IPS-NIHi11 (cell line): ENCODE measurements around the gene KCNH2.
A peak's percentile ranks its signal among the peaks of the same experiment; 100 is the strongest.
"Not testable (repeated sequence)": the region's sequence is repeated elsewhere in the genome, so short reads cannot be mapped to it uniquely, and the experiment has no call there.

ENCODE experiments used
- DNase-seq: peaks from one replicate; pipeline ENCODE4 v3.0.0; 2012; ENCODE audit warnings: mixed read lengths, low spot score

Gene KCNH2

DNA sequence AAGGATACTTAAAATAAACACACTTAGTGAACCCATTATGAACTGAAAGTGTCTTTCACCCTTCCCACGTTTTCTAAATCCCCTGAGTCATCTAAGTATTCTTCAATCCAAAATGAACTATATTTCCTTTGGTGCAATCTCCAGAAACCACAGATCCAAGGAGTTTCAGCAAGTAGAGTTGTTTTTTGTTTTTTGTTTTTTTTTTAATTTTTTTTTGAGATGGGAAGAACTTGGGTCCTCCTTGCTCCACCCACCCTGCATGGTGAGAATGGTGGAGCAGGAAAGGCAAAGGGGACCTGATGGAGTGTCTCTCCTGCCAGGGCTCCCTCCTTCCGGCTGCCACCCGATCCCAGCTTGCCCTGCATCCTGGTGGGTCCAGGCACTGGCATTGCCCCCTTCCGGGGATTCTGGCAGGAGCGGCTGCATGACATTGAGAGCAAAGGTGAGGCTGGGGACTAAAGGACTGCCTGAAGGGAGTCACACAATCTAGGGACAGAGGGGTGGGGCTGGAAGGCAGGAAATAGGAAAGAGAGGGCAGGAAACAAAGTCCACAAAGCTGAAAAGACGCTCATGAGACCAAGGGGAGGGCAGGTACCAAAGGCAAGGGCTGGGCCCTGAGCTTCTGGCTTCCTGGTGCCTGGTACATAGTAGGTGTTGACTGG lies 34.0 kb upstream of the KCNH2 start:
- DNase-seq = no peak

GRCh38 chr7:151011616-151012015 lies 33.5 kb upstream of the KCNH2 start:
- not testable (repeated sequence) for DNase-seq

DNA sequence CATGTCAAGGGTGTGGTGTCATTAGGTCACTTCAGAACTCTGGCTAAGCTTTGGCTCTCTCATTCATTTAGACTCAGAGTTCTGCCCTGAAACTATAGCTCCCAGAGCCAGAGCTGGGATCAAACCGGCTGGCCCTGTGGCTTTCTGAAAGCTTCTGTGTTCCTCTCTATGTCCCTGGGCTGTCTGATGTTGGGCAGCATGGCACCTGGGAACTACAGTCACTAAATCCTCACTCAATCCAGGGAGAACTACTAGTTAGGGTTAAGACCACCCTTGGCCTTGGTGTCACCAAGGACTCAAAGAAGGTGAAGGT lies 32.9 kb upstream of the KCNH2 start:
- DNase-seq = no peak

DNA sequence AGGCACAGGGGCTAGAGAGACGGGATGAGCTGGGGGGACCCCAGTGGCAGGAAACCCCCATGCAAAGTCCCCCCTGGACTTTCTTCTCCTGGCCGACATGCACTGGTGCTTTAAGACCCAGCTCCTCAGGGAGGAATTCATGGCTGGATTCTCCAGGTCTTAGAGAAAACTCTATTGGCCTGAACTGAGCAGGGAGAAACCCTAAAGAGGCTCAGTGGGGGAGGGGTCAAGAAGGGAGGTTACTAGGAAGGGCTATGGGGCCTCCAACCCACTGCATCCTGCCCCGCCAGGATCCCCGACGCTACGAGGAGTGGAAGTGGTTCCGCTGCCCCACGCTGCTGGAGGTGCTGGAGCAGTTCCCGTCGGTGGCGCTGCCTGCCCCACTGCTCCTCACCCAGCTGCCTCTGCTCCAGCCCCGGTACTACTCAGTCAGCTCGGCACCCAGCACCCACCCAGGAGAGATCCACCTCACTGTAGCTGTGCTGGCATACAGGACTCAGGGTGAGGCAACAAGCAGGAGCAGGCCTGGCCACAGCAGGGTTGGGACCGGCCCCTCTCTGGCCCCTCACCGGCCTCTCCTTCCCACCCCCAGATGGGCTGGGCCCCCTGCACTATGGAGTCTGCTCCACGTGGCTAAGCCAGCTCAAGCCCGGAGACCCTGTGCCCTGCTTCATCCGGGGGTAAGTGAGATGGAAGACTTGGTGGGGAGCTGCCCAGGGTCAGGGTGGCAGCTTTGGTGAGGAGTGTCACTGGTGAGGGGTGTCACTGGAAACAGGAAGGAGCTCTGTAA lies 32.4 kb upstream of the KCNH2 start:
- DNase-seq = no peak

DNA sequence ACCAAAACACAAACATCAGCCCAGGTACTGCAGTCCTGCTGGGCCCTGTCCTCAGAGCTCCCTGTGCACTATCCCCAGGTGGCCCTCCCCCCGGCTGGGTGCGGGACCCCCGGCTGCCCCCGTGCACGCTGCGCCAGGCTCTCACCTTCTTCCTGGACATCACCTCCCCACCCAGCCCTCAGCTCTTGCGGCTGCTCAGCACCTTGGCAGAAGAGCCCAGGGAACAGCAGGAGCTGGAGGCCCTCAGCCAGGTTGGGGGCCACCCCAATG lies 31.9 kb upstream of the KCNH2 start:
- DNase-seq = no peak

GRCh38 chr7:151009327-151010036 lies 31.4 kb upstream of the KCNH2 start:
- peak; percentile 47 for DNase-seq

- peak; percentile 87 for DNase-seq
Observed at GRCh38 chr7:151008511-151009323, 30.6 kb upstream of the KCNH2 start.

GRCh38 chr7:151008143-151008510 lies 30.0 kb upstream of the KCNH2 start:
- DNase-seq = no peak

DNA sequence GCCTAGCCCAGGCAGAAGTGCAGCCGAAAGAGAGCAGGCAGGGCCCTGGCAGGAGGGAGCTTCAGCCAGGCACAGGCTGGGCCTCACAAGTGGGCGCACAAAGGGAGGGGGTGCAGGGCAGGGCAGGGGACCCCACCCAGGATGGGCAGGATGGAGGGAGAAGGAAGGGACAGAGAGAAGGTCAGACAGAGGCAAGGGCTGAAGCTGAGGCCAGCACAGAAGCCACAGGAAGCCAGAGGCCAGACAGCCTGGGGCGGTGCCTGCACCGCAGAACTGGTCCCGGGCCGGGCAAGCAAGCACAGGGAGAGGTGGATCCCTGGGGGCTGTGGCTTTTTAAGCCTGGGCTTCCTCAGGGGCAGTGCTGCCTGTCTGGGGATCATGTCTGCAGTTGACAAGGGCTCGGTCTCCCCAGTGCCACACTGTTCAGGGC lies 29.4 kb upstream of the KCNH2 start:
- DNase-seq = no peak

DNA sequence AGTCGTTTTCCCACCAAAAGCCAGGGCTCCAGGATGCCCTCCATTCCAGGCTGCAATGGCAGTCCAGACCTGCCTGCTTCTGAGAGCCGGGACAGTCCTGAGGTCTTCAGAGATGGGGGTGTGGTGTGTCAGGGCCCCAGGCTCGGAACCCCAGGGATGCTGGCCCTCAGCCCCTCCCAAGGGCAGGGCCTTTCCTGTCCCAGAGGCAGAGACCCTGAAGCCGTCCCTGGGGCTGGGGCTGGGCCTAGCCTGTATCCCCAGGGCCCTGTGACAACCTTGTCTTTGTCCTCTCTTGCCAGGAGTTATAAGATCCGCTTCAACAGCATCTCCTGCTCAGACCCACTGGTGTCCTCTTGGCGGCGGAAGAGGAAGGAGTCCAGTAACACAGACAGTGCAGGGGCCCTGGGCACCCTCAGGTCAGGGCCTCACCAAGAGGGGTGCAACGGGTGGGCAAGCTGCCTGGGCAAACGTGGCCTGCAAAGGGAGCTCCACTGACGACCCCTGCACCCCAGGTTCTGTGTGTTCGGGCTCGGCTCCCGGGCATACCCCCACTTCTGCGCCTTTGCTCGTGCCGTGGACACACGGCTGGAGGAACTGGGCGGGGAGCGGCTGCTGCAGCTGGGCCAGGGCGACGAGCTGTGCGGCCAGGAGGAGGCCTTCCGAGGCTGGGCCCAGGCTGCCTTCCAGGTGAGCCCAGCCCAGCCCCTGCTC lies 28.6 kb upstream of the KCNH2 start:
- no peak for DNase-seq

- no peak for DNase-seq
Observed at GRCh38 chr7:151005566-151005965, 27.4 kb upstream of the KCNH2 start.

GRCh38 chr7:151003572-151003971 lies 25.5 kb upstream of the KCNH2 start:
- no peak for DNase-seq

GRCh38 chr7:151001546-151001945 lies 23.4 kb upstream of the KCNH2 start:
- DNase-seq = no peak

DNA sequence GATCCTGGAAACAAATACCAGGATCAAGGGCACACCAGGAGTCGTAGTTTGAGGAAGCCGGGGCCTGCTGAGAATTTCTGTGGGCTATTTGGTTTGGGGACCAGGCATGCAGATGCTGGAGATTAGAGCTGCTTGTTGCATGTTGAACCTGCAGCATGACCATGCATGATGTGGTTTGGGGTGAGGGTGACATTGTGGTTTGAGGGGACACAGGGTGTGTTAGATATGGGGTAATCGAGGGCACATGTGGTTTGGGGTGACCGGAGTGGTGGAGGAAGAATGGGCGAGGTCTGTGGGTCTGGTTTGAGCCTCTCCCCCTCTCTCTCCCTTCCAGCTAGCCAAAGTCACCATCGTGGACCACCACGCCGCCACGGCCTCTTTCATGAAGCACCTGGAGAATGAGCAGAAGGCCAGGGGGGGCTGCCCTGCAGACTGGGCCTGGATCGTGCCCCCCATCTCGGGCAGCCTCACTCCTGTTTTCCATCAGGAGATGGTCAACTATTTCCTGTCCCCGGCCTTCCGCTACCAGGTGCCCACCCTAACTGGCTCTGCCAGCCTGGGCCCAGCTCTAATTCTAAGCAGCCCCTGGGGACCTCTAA lies 22.9 kb upstream of the KCNH2 start:
- no peak for DNase-seq

- no peak for DNase-seq
Observed at GRCh38 chr7:150999497-151000230, 21.5 kb upstream of the KCNH2 start.

- no peak for DNase-seq
Observed at GRCh38 chr7:150999001-150999400, 20.9 kb upstream of the KCNH2 start.

GRCh38 chr7:150998341-150998740 lies 20.2 kb upstream of the KCNH2 start:
- no peak for DNase-seq

DNA sequence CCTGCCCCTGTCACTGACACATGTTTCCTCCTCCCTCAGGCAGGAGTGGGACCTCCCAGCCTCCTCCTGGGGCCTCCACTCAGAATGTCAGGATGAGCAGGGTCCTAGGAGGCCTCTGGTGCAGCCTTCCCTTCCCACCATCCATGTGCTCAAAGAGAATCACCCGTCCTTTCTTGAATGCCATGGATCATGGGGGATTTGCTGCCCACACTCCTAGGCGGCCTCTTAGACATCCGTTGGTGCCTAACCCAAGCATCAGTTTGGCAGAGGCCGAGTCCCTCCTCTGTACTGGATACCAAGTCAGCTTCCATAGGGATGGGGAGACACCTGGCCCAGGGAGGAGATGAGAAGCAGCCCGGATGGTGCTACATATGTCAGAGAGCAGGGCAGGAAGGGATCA lies 19.7 kb upstream of the KCNH2 start:
- no peak for DNase-seq

DNA sequence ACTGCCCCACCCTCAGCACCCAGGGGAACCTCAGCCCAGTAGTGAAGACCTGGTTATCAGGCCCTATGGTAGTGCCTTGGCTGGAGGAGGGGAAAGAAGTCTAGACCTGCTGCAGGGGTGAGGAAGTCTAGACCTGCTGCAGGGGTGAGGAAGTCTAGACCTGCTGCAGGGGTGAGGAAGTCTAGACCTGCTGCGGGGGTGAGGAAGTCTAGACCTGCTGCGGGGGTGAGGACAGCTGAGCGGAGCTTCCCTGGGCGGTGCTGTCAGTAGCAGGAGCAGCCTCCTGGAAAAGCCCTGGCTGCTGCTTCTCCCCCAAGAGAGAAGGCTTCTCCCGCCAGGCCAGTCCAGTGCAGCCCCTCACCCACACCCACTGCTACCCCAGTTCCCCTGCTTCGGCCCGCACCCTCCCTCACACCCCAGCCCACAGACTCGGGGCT lies 19.0 kb upstream of the KCNH2 start:
- DNase-seq = no peak

DNA sequence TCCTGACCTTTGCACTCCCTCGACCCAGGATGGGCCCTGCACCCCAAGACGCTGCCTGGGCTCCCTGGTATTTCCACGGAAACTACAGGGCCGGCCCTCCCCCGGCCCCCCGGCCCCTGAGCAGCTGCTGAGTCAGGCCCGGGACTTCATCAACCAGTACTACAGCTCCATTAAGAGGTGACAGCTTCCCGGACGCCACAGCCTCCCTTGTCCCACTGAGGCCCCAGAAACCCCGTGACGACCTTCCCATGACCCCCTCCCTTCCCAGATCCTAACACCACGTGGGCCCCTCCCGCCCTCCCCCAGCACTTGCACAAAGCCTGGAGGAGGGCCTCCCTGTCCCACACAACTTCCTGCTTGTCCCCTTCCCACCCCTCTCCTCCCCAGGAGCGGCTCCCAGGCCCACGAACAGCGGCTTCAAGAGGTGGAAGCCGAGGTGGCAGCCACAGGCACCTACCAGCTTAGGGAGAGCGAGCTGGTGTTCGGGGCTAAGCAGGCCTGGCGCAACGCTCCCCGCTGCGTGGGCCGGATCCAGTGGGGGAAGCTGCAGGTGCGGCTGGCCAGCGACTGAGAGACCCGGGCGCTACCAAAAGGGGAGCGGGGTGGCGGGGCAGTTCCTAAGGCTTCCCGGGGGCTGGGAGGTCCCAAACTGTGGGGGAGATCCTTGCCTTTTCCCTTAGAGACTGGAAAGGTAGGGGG lies 18.4 kb upstream of the KCNH2 start:
- DNase-seq = no peak
